Measurements from ENCODE around the gene CLDN6. TPM values are rescaled to one million over a fixed set of nuclear protein-coding genes. Genes with fewer than 3 reads are reported as not detected.

CLDN6 gene
- total and polyA plus RNA-seq, 2 of the 13 experiments (the other 11 are each of a cell fraction or from before 2014, with no cell fraction given) = 5.9 to 7.6 TPM

DNA sequence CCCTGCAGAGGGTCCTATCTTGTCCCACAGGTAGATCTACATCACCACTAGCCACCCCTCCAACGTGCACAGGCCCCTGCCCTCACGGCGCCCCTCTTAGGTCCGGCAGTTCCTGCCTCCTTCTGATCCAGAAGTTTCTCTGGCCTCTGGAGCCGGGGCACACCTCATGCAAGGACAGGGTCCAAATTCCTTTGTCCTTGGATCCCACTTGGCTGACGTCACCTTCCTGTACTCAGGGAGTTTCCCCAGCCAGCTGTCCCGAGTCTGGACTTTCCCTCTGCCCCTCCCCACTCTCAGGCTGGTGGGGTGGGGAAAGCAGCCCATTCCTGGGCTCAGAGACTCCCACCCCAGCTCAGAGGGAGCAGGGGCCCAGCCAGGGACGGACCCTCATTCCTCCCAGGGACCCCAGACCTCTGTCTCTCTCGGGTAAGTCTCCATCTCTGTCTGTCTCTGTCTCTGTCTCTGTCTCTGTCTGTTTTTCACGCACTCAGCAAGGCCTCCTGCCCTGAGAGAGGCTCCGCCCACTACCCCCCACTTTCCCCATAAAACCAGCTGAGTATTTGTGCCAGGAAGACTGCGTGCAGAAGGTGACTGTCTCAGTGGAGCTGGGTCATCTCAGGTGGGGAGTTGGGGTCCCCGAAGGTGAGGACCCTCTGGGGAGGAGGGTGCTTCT lies 47.2 kb upstream of the CLDN6 start, which contains the start of gene IL32 (continued):
- TF ChIP-seq, protein P1, sequence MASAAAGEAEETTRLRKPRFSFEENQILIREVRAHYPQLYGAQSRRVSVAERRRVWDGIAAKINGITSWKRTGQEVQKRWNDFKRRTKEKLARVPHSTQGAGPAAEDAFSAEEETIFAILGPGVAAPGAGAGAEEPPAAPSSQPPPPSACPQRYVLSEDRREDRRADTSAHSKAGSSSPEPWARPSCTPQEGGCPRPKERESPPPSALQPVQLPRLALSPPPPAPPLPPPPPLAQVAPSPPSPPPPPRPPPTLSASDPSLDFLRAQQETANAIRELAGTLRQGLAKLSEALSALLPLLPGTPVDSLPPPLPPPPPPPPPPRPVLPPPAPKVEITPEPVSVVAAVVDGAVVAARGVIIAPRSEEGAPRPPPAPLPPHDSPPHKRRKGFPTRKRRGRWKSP (CRISPR knock-in tag; IDR thresholded peaks at IDR 0.05) = 0 out of 2 replicates have a peak, but pooled peaks have one; percentile 10
- no peak for TF ChIP-seq ZKSCAN8 (CRISPR knock-in tag; IDR thresholded peaks at IDR 0.05; ENCODE audit: borderline replicate concordance)
- TF ChIP-seq EED (CRISPR knock-in tag; IDR thresholded peaks at IDR 0.05) = no peak
- no peak for TF ChIP-seq NPAS2 (CRISPR knock-in tag; IDR thresholded peaks at IDR 0.05; ENCODE audit: borderline replicate concordance)
- TF ChIP-seq, protein P2, sequence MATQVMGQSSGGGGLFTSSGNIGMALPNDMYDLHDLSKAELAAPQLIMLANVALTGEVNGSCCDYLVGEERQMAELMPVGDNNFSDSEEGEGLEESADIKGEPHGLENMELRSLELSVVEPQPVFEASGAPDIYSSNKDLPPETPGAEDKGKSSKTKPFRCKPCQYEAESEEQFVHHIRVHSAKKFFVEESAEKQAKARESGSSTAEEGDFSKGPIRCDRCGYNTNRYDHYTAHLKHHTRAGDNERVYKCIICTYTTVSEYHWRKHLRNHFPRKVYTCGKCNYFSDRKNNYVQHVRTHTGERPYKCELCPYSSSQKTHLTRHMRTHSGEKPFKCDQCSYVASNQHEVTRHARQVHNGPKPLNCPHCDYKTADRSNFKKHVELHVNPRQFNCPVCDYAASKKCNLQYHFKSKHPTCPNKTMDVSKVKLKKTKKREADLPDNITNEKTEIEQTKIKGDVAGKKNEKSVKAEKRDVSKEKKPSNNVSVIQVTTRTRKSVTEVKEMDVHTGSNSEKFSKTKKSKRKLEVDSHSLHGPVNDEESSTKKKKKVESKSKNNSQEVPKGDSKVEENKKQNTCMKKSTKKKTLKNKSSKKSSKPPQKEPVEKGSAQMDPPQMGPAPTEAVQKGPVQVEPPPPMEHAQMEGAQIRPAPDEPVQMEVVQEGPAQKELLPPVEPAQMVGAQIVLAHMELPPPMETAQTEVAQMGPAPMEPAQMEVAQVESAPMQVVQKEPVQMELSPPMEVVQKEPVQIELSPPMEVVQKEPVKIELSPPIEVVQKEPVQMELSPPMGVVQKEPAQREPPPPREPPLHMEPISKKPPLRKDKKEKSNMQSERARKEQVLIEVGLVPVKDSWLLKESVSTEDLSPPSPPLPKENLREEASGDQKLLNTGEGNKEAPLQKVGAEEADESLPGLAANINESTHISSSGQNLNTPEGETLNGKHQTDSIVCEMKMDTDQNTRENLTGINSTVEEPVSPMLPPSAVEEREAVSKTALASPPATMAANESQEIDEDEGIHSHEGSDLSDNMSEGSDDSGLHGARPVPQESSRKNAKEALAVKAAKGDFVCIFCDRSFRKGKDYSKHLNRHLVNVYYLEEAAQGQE (IDR thresholded peaks at IDR 0.05; ENCODE audit: borderline replicate concordance in 1 of 2, low read depth in 1 of 2, low read length in 2 of 2) = peak in 1 of 2 experiments; percentile 13; a peak in 1 of 4 replicates
- peak; percentile 89 for TF ChIP-seq TEAD3 (CRISPR knock-in tag; optimal IDR thresholded peaks at IDR 0.05; ENCODE audit: borderline replicate concordance)
- TF ChIP-seq ZFP90 (CRISPR knock-in tag; IDR thresholded peaks at IDR 0.05; ENCODE audit: borderline replicate concordance) = peak; percentile 72
- TF ChIP-seq RXRB (CRISPR knock-in tag; IDR thresholded peaks at IDR 0.05; ENCODE audit: borderline replicate concordance) = peak; percentile 89
- TF ChIP-seq ZNF564 (CRISPR knock-in tag; IDR thresholded peaks at IDR 0.05) = 0 out of 2 replicates have a peak, but pooled peaks have one; percentile 57
- TF ChIP-seq HOXA7 (CRISPR knock-in tag; IDR thresholded peaks at IDR 0.05) = no peak
- TF ChIP-seq NONO (IDR thresholded peaks at IDR 0.05) = no peak
- peak; percentile 68 for TF ChIP-seq NONO (CRISPR knock-in tag; conservative IDR thresholded peaks at IDR 0.05)
- TF ChIP-seq, protein P3, sequence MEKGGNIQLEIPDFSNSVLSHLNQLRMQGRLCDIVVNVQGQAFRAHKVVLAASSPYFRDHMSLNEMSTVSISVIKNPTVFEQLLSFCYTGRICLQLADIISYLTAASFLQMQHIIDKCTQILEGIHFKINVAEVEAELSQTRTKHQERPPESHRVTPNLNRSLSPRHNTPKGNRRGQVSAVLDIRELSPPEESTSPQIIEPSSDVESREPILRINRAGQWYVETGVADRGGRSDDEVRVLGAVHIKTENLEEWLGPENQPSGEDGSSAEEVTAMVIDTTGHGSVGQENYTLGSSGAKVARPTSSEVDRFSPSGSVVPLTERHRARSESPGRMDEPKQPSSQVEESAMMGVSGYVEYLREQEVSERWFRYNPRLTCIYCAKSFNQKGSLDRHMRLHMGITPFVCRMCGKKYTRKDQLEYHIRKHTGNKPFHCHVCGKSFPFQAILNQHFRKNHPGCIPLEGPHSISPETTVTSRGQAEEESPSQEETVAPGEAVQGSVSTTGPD (CRISPR knock-in tag; IDR thresholded peaks at IDR 0.05) = no peak
- peak; percentile 95 for TF ChIP-seq JUND (CRISPR knock-in tag; IDR thresholded peaks at IDR 0.05)
- 0 out of 2 replicates have a peak, but pooled peaks have one; percentile 20 for TF ChIP-seq CBFB (CRISPR knock-in tag; IDR thresholded peaks at IDR 0.05)
- TF ChIP-seq, protein P4, sequence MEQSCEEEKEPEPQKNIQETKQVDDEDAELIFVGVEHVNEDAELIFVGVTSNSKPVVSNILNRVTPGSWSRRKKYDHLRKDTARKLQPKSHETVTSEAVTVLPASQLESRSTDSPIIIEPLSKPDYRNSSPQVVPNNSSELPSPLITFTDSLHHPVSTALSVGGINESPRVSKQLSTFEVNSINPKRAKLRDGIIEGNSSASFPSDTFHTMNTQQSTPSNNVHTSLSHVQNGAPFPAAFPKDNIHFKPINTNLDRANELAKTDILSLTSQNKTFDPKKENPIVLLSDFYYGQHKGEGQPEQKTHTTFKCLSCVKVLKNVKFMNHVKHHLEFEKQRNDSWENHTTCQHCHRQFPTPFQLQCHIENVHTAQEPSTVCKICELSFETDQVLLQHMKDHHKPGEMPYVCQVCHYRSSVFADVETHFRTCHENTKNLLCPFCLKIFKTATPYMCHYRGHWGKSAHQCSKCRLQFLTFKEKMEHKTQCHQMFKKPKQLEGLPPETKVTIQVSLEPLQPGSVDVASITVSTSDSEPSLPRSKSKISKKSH (CRISPR knock-in tag; IDR thresholded peaks at IDR 0.05; ENCODE audit: borderline replicate concordance) = no peak
- TF ChIP-seq, protein P5, sequence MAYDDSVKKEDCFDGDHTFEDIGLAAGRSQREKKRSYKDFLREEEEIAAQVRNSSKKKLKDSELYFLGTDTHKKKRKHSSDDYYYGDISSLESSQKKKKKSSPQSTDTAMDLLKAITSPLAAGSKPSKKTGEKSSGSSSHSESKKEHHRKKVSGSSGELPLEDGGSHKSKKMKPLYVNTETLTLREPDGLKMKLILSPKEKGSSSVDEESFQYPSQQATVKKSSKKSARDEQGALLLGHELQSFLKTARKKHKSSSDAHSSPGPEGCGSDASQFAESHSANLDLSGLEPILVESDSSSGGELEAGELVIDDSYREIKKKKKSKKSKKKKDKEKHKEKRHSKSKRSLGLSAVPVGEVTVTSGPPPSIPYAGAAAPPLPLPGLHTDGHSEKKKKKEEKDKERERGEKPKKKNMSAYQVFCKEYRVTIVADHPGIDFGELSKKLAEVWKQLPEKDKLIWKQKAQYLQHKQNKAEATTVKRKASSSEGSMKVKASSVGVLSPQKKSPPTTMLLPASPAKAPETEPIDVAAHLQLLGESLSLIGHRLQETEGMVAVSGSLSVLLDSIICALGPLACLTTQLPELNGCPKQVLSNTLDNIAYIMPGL (CRISPR knock-in tag; IDR thresholded peaks at IDR 0.05; ENCODE audit: borderline replicate concordance in 1 of 2, low read depth in 1 of 2) = peak in 1 of 2 experiments; percentile 60; a peak in 2 of 4 replicates
- TF ChIP-seq, protein P6, sequence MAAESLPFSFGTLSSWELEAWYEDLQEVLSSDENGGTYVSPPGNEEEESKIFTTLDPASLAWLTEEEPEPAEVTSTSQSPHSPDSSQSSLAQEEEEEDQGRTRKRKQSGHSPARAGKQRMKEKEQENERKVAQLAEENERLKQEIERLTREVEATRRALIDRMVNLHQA (CRISPR knock-in tag; IDR thresholded peaks at IDR 0.05) = no peak
